ENCODE data around the gene IL31.
A peak's percentile ranks its signal among the peaks of the same experiment; 100 is the strongest.

IL31 gene

GRCh38 chr12:122140467-122141257 is 33.4 kb downstream of the IL31 start:
- no peak for DNase-seq (ENCODE audit: low read depth in 1 of 2, low spot score in 1 of 2)
- in situ Hi-C loops (cut with HindIII; ENCODE audit: low pct_unique_long_range_greater_than_20kb, low sequenced_read_pairs), result no loop called here
- no peak for TF ChIP-seq JUND (IDR thresholded peaks at IDR 0.05; ENCODE audit: low read depth)

GRCh38 chr12:122139941-122140340 is 34.1 kb downstream of the IL31 start:
- in situ Hi-C loops (cut with HindIII; ENCODE audit: low pct_unique_long_range_greater_than_20kb, low sequenced_read_pairs), result no loop called here
- TF ChIP-seq JUND (IDR thresholded peaks at IDR 0.05; ENCODE audit: low read depth), result no peak
- no peak for DNase-seq (ENCODE audit: low read depth in 1 of 2, low spot score in 1 of 2)

GRCh38 chr12:122139266-122139665 is 34.8 kb downstream of the IL31 start:
- in situ Hi-C loops (cut with HindIII; ENCODE audit: low pct_unique_long_range_greater_than_20kb, low sequenced_read_pairs), result no loop called here
- DNase-seq (ENCODE audit: low read depth in 1 of 2, low spot score in 1 of 2), result no peak
- no peak for TF ChIP-seq JUND (IDR thresholded peaks at IDR 0.05; ENCODE audit: low read depth)

GRCh38 chr12:122138616-122139015 is 35.4 kb downstream of the IL31 start:
- DNase-seq (ENCODE audit: low read depth in 1 of 2, low spot score in 1 of 2), result no peak

GRCh38 chr12:122138181-122138580 is 35.8 kb downstream of the IL31 start:
- no peak for DNase-seq (ENCODE audit: low read depth in 1 of 2, low spot score in 1 of 2)
- no peak for TF ChIP-seq JUND (IDR thresholded peaks at IDR 0.05; ENCODE audit: low read depth)
- in situ Hi-C loops (cut with HindIII; ENCODE audit: low pct_unique_long_range_greater_than_20kb, low sequenced_read_pairs), result no loop called here

More at GRCh38 chr12:122138616-122139015, 35.4 kb downstream of the IL31 start:
- no peak for TF ChIP-seq JUND (IDR thresholded peaks at IDR 0.05; ENCODE audit: low read depth)
- in situ Hi-C loops (cut with HindIII; ENCODE audit: low pct_unique_long_range_greater_than_20kb, low sequenced_read_pairs), result no loop called here

GRCh38 chr12:122137681-122138080 is 36.3 kb downstream of the IL31 start:
- in situ Hi-C loops (cut with HindIII; ENCODE audit: low pct_unique_long_range_greater_than_20kb, low sequenced_read_pairs), result no loop called here
- TF ChIP-seq JUND (IDR thresholded peaks at IDR 0.05; ENCODE audit: low read depth), result no peak
- DNase-seq (ENCODE audit: low read depth in 1 of 2, low spot score in 1 of 2), result peak; percentile 85 to 95

- no peak for DNase-seq (ENCODE audit: low read depth in 1 of 2, low spot score in 1 of 2)
- in situ Hi-C loops (cut with HindIII; ENCODE audit: low pct_unique_long_range_greater_than_20kb, low sequenced_read_pairs), result no loop called here
- TF ChIP-seq JUND (IDR thresholded peaks at IDR 0.05; ENCODE audit: low read depth), result no peak
These were observed 36.8 kb downstream of the IL31 start for GRCh38 chr12:122137229-122137628.

- no peak for DNase-seq (ENCODE audit: low read depth in 1 of 2, low spot score in 1 of 2)
- in situ Hi-C loops (cut with HindIII; ENCODE audit: low pct_unique_long_range_greater_than_20kb, low sequenced_read_pairs), result no loop called here
- TF ChIP-seq JUND (IDR thresholded peaks at IDR 0.05; ENCODE audit: low read depth), result no peak
These were observed 38.5 kb downstream of the IL31 start for GRCh38 chr12:122135437-122136031.

- no peak for DNase-seq (ENCODE audit: low read depth in 1 of 2, low spot score in 1 of 2)
- TF ChIP-seq JUND (IDR thresholded peaks at IDR 0.05; ENCODE audit: low read depth), result no peak
- in situ Hi-C loops (cut with HindIII; ENCODE audit: low pct_unique_long_range_greater_than_20kb, low sequenced_read_pairs), result no loop called here
These were observed 40.6 kb downstream of the IL31 start for GRCh38 chr12:122133192-122133950.

- in situ Hi-C loops (cut with HindIII; ENCODE audit: low pct_unique_long_range_greater_than_20kb, low sequenced_read_pairs), result no loop called here
- no peak for DNase-seq (ENCODE audit: low read depth in 1 of 2, low spot score in 1 of 2)
- TF ChIP-seq JUND (IDR thresholded peaks at IDR 0.05; ENCODE audit: low read depth), result no peak
These were observed 43.9 kb downstream of the IL31 start for GRCh38 chr12:122130150-122130549.

- in situ Hi-C loops (cut with HindIII; ENCODE audit: low pct_unique_long_range_greater_than_20kb, low sequenced_read_pairs), result no loop called here
- DNase-seq (ENCODE audit: low read depth in 1 of 2, low spot score in 1 of 2), result no peak
- TF ChIP-seq JUND (IDR thresholded peaks at IDR 0.05; ENCODE audit: low read depth), result no peak
These were observed 44.9 kb downstream of the IL31 start for GRCh38 chr12:122129131-122129530.

GRCh38 chr12:122128481-122128880 is 45.5 kb downstream of the IL31 start:
- in situ Hi-C loops (cut with HindIII; ENCODE audit: low pct_unique_long_range_greater_than_20kb, low sequenced_read_pairs), result no loop called here
- no peak for DNase-seq (ENCODE audit: low read depth in 1 of 2, low spot score in 1 of 2)
- TF ChIP-seq JUND (IDR thresholded peaks at IDR 0.05; ENCODE audit: low read depth), result no peak

GRCh38 chr12:122127839-122128238 is 46.2 kb downstream of the IL31 start:
- in situ Hi-C loops (cut with HindIII; ENCODE audit: low pct_unique_long_range_greater_than_20kb, low sequenced_read_pairs), result no loop called here
- DNase-seq (ENCODE audit: low read depth in 1 of 2, low spot score in 1 of 2), result no peak
- TF ChIP-seq JUND (IDR thresholded peaks at IDR 0.05; ENCODE audit: low read depth), result no peak

All from T47D (cell line).